HG02763 (cell line): ENCODE data around the gene LRP4.

Experiments
- ATAC-seq: cut with Tn5 transposase; IDR thresholded peaks from one replicate; pipeline ENCODE4 v1.9.1; 2021; ENCODE audit warnings: mild to moderate bottlenecking, moderate library complexity; ENCODE audit not compliant: unreplicated experiment

The LRP4 gene

GRCh38 chr11:46896719-46897406, 21.5 kb downstream of the LRP4 start:
- ATAC-seq: no peak

DNA sequence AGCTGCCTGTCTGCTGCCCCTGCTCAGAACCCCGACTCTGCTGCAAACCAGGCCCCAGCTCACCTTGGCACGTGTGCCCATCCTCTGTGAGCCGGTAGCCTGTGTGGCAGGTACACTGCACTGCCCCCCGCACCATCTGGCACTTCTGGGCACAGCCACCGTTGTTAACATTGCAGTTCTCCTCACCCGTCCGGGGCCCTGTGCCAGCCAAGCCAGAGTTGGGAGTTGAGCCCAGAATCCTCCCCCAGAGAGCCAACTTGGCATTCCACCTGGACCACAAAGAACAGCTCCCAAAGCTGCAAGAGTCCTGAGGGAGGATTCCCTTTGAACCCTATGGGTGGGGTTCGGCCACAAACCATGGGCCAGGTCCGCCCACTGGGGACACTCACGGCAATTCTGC, 22.5 kb downstream of the LRP4 start:
- ATAC-seq: no peak

GRCh38 chr11:46894961-46895360, 23.4 kb downstream of the LRP4 start:
- ATAC-seq: no peak

DNA sequence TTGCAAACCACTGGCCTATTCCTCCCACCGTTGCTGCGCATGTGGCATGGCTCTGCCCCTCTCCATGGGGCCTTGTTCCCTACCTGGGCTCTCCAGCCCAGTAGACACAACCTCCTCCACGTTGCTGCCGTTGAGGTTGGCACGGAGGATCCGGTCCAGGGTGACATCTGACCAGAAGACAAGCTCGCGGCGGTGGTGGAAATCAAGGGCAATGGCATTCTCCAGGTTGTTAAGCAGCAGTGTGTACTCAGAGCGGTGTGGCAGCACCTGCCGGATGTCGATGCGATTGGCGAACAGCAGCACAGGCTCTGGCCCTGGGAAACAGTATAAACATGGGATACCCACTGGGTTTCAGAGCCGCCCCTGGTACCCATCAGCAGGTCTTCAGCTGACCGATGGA, 23.8 kb downstream of the LRP4 start:
- no peak for ATAC-seq

DNA sequence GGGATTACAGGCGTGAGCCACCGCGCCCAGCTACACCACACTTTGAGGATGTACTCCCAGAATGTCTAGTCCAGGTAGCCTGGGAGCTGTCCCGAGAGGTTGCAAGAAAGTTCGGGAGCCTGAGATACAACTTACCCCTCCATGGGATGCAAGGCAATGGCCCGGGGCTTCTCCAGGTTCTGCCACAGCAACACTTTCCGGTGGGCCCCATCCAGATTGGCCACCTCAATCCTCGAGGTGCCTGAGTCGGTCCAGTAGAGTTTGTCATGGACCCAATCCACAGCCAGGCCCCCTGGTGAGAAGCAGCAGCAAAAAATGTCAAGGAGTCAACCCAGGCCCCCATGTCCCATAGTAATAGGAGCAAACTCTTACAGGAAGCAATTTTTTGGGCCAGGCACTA, 25.5 kb downstream of the LRP4 start:
- no peak for ATAC-seq

DNA sequence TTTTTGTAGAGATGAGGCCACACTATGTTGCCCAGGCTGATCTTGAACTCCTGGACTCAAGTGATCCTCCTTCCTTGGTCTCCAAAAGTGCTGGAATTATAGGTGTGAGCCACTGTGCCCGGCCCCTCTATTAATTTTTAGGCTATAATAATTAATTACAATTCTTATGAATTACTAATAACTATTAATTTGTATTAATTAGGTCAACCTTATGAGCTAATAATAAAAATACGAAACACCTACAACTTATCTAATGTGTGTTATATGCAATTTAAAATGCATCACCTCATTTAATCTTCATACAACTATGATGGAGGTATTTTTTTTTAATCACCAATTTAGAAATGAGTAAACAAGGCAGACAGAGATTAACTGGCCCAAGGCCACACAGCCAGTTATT, 26.2 kb downstream of the LRP4 start:
- ATAC-seq: no peak

DNA sequence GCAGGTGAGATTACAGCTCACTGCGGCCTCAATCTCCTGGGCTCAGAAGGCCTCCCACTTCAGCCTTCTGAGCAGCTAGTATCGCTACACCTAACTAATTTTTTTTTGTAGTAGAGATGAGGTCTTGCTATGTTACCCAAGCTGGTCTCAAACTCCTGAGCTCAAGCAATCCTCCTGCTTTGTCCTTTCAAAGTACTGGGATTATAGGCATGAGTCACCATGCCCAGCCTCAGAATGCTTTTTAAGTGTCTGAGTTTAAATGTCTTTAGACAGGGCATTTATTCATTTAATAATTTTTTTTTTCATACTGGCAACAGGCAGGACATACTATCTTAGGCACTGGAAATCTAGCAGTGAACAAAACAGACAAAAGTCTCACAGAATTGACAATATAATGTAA, 27.7 kb downstream of the LRP4 start:
- ATAC-seq: no peak

- ATAC-seq: no peak
These were observed 28.5 kb downstream of the LRP4 start for GRCh38 chr11:46889689-46890475.

DNA sequence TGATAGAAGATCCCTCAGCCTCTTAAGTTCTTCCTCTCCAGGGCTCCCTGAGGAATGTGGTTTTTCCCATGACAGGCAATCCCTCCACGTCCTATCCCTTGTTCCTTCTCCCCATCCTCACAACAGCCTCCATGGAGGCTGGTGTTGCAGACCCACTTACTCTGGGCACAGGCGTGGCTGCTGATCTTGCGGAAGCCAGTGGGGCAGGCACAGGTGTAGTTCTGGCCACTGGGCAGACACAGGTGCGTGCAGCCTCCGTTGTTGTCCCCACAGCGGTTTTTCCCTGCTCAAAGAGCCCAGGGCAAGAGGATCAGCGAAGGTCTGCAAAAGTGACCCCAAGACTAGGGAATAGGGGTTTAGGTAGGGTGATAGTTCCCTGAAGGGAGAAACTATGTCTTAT, 29.1 kb downstream of the LRP4 start:
- ATAC-seq: no peak

- ATAC-seq: no peak
These were observed 29.7 kb downstream of the LRP4 start for GRCh38 chr11:46888636-46889035.

DNA sequence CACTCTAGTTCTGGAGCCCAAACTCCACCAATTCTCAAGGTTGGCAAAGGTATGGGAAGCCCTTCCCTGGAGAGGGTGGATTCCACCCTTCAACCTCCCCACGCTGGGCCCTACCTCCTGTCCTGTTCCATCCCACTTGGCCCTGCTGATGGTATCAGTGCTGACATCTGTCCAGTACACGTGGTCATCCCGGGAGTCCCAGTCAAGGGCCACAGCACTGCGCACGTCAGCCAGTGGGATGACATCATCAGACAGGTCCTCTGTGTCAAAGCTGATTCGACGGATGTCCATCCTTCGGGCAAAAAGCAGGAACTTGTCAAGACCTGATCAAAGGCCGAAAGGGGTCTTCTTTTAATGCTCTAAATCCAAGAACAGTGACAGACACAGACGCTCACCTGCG, 32.1 kb downstream of the LRP4 start:
- ATAC-seq: no peak

DNA sequence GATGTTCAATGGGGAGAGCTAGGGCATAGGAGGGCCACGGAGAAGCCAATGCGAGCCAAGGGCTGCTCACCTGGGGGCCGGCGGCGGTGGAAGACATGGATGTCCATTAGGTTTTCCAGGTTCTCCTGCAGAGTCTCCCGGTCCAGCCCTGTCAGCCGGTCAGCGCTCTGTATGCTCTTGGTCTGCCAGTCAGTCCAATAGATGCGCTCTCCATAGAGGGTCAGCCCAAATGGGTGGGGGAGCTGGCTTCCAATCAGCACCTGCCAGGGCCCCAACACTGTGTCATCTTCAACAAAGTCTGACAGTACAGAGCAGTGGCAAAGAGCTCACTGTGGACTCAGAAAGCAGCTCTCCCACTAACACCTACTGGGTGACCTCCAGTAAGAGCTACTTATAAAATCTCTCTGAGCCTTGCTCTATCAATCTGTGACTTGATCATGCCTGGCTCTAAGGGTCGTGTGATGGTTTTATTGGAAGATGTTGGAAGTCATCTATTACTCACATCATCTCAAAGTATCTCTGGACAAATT, 39.2 kb downstream of the LRP4 start:
- ATAC-seq: no peak

- ATAC-seq: no peak
These were observed 40.8 kb downstream of the LRP4 start for GRCh38 chr11:46877580-46877979.

- ATAC-seq: no peak
These were observed 41.9 kb downstream of the LRP4 start for GRCh38 chr11:46876471-46876870.

DNA sequence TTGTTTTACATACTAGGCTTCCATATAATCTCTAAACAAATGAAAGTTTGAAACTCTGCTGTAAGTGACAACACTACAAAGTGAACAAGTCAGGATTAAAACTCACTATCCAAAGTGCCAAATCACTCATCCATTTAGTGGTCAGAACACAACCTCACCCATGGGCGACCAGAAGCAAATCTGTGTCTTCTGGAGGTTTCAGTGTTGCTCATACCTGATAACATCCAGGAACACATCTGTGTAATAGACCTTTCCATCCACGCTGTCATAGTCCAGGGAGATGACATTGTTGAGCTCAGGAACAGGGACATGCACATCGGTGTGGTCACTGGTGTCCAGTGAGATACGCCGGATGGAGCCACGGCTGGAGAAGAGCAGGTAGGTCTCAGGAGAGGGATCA, 43.8 kb downstream of the LRP4 start:
- ATAC-seq: no peak

- ATAC-seq: no peak
These were observed 49.4 kb downstream of the LRP4 start for GRCh38 chr11:46868912-46869311.

DNA sequence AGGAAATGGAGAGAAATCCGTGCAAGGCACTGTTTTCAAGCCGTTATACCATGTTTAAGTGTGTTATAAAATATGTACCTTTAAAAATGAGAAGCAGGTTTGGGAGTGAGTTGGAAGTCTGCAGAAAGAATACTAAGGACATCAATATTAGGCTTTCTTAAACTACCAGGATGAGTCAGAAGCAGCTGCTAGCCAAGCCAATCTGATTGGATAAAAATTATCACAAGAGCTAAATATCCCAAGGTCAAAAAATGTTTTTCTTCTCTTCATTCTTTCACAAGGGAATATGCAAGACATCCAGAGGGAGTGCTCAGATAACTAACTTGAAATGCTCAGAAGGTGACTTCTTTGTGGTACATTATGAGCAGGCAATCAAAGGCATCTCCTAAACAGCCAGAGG, 53.0 kb downstream of the LRP4 start:
- no peak for ATAC-seq

- no peak for ATAC-seq
These were observed 58.1 kb downstream of the LRP4 start for GRCh38 chr11:46860218-46860617.

GRCh38 chr11:46858920-46859546, 59.3 kb downstream of the LRP4 start:
- ATAC-seq: no peak

- no peak for ATAC-seq
These were observed 60.7 kb downstream of the LRP4 start for GRCh38 chr11:46857666-46858065.

DNA sequence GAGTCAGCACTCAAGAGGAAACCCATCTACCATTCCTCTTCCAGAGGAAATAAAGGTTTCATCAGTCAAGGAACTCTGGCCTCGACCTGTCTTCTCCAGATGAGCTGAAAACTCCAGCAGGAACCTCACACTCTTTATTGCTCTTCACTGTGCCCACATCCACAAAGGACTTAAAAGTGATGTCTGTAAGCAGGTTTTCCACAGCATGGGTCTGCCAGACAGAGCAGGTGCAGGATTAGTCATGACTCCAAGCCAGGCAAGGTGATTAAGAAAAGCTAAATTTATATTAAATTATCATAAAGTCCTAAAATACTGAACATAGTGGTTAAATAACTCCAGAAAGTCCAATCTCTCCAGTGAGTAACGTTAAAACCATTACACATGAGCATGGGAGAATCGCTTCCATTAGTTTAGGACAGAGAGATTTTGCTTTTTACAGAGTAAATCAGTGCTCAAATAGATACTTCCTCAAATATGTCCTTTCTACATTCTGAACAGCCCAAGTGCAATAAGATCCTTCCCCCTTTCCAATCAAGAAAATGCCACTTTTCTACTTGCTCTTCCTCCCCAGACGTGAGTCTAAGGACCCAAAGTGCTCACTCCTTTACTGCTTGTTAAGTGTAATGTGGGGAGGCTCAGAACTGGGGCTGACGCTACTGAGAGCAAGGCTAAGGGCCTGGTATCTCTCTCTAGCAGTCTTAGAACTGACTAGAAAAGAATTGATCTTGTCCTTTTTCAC, 61.6 kb downstream of the LRP4 start:
- ATAC-seq: no peak
